GM10266 (cell line): ENCODE measurements around the gene DNAH1.

Experiments
- DNase-seq: peaks from one replicate; pipeline ENCODE4 v3.0.0; 2012; ENCODE audit errors: extremely low spot score
- TF ChIP-seq, protein P1 (sequence below): IDR thresholded peaks from 2 replicates; pipeline ENCODE4 v1.5.1; 2012; ENCODE audit warnings: mild to moderate bottlenecking, low read depth; ENCODE audit not compliant: control insufficient read depth, insufficient read depth; ENCODE audit errors: missing control alignments

The DNAH1 gene

DNA sequence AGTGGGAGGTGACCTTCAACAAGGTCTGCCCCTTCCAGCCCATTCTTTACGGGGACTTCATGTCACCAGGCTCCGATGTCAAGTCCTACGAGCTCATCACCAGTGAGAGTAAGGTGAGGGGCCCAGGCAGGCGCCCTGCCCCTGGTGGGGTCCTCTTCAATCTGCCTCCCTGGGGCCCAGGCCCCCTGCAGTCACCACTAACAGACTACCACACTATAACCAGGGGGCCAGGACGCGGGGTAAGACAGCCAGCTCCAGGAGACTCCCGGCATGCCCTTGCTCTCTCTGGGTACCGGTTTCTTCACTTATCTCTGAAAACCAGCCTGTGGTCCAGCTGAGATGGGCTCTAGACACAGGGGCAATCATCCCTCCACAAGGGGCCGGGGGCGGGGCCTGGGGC, 63.9 kb downstream of the DNAH1 start:
- TF ChIP-seq, protein P1, sequence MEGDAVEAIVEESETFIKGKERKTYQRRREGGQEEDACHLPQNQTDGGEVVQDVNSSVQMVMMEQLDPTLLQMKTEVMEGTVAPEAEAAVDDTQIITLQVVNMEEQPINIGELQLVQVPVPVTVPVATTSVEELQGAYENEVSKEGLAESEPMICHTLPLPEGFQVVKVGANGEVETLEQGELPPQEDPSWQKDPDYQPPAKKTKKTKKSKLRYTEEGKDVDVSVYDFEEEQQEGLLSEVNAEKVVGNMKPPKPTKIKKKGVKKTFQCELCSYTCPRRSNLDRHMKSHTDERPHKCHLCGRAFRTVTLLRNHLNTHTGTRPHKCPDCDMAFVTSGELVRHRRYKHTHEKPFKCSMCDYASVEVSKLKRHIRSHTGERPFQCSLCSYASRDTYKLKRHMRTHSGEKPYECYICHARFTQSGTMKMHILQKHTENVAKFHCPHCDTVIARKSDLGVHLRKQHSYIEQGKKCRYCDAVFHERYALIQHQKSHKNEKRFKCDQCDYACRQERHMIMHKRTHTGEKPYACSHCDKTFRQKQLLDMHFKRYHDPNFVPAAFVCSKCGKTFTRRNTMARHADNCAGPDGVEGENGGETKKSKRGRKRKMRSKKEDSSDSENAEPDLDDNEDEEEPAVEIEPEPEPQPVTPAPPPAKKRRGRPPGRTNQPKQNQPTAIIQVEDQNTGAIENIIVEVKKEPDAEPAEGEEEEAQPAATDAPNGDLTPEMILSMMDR, result no peak
- DNase-seq, result no peak

DNA sequence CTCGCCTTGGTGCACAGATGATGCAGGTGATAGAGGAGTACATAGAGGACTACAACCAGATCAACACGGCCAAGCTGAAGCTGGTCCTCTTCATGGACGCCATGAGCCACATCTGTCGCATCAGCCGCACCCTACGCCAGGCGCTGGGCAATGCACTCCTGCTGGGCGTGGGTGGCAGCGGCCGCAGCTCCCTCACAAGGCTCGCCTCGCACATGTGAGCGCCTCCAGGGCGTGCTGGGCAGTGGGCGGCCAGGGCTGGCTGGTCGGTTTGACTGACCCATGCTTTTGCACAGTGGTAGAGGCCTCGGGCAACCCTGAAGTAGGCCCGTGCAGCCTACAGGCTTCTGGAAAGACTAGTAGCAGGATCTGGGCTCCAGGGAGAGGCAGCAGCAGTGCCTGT, 65.5 kb downstream of the DNAH1 start:
- DNase-seq, result no peak
- TF ChIP-seq, protein P1, result no peak

DNA sequence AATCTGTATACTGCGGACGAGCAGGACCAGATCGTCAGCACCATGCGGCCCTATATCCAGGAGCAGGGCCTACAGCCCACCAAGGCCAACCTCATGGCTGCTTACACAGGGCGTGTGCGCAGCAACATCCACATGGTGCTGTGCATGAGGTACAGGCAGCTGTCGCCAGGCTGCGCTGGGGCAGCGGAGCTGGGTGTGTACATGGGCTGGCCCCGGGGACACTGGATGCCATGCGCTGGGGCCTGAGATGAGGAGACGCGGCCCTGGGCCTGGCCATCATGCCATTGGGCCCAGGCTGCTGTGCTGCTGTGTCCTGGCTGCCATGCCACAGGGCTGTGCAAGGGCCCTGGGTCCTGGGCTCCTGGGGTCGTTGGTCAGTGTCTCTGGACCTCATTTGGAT, 67.3 kb downstream of the DNAH1 start:
- no peak for DNase-seq
- TF ChIP-seq, protein P1, result no peak

DNA sequence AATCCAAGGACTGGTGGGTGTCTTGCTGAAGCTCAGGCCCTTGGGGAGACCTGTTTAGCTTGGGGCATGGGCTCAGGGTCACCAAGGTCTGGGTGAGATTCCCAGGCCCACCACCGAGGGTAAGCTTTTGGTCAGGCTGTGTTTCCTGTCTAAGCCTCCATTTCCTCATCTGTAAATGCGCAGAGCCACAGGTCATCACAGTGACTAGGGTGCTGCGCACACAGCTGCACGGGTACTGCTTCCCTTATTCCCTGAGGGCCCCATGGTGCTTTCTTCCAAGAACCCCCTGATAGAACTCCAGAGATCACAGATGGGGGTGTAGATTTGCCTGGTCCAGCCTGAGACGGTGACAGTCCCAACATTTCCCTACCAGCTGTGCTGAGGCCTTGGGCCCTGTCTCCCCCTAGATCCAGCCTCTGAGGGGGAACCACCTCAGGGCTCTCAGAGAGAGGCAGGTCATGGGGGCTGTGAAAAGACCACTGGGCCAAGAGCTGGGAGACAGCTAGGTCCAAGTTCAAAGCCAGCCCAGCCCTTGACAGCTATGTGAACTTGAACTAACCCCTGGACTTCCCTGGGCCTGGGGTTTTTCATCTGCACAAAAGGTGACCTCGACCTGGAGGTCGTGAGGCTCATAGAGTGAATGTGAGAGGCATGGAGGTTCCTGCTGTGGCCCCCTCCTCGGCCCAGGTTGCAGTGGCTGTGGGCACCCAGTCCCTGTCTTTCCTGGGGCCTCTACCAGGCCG, 68.1 kb downstream of the DNAH1 start:
- DNase-seq, result no peak
- TF ChIP-seq, protein P1, result no peak

DNA sequence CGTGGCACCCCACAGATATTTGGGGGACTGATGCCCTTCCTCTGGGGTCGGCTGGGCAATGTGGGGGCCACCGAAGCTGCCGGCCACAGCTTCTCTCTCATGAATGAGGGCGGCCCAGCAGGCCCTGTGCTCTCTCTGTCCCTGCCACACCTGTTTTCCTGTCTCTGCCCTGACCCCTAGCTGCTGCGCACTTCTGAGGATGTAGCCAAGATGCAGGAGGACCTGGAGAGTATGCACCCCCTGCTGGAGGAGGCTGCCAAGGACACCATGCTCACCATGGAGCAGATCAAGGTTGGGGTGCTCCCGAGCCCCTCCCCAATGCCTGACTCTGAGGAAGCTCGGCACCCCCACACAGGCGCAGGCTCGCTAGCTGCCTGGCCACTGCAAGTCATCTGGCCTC, 69.0 kb downstream of the DNAH1 start:
- TF ChIP-seq, protein P1, result peak; percentile 47
- DNase-seq, result peak; percentile 72

DNA sequence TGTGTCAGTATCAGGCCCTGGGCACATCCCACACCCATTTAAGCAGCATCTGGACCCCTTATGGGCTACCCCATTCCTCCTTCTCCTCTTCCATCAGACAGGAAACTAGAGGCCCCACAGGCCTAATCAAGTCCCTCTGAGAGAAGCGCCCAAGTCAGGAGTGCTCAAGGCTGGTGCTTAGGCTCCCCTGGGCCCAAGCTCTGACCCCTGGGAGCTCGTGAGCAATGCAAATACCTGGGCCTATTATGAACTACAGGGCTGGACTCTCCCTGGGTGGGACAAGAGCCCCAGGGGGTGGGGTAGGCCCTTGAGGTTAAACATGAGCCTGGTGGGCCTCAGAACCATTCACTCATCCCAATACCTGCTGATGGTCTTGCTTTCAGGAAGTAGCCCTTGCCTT, 71.4 kb downstream of the DNAH1 start:
- DNase-seq, result no peak
- TF ChIP-seq, protein P1, result no peak

DNA sequence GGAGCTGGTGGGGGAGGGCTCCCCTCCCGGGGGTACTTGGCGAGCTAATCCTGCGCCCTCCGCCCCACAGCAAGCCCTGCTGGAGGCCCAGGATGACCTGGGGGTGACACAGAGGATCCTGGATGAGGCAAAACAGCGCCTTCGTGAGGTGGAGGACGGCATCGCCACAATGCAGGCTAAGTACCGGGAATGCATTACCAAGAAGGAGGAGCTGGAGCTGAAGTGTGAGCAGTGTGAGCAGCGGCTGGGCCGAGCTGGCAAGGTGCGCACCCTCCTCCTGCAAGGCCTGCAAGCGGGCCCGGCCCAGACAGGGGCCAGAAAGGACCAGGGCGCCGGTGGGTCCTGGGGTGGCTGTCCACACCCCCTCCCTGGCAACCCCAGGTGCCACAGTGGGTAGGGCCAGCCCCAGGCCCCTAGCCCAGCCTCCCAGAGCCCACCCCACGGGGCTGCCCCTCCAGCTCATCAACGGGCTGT, 72.3 kb downstream of the DNAH1 start:
- DNase-seq, result no peak
- TF ChIP-seq, protein P1, result no peak
